Measurements from ENCODE around the gene RAB3GAP1.

- TF ChIP-seq CTCF (IDR thresholded peaks at IDR 0.05; ENCODE audit: low read depth, low read length) (no peak), MAX (IDR thresholded peaks at IDR 0.05; ENCODE audit: low read depth, low read length) (no peak)
Observed at GRCh38 chr2:135005753-135006152, 46.3 kb upstream of the RAB3GAP1 start.

Data from NB4 (cell line).